CD4-positive, alpha-beta T cell (primary cell): ENCODE data around the gene SPRR1B. TPM values are rescaled to one million over a fixed set of nuclear protein-coding genes. Genes with fewer than 3 reads are reported as not detected.

Source experiments
- ATAC-seq: fragments of 200-7000 bp; cut with Tn5 transposase; one replicate; pipeline ENCODE4 v1.10.0; 2022; ENCODE audit warnings: mild to moderate bottlenecking; ENCODE audit not compliant: poor library complexity
- CTCF ChIA-PET: fragments of 350-600 bp; sonication (Branson Sonifier 250); formaldehyde crosslinking; loops from one replicate; lab custom pipeline; 2021; ENCODE audit warnings: antibody characterized with exemption, inconsistent platforms; lab: Charles Lee
- POLR2A ChIA-PET: fragments of 350-600 bp; sonication (Branson Sonifier 250); formaldehyde crosslinking; loops from one replicate; lab custom pipeline; 2021; ENCODE audit warnings: antibody characterized with exemption, inconsistent platforms; lab: Charles Lee
- DNase-seq, 14 experiments: peaks; one replicate each; pipeline ENCODE4 v3.0.0-alpha.2; 2013 to 2020; ENCODE audit warnings: mixed read lengths in 2 of 14
- H3K27ac ChIP-seq, 2 donors: one replicate each; pipeline versions ENCODE4 v1.5.1 to v1.7.0; 2013; ENCODE audit warnings: low read length in 2 of 2, low read depth in 1 of 2, mild to moderate bottlenecking in 1 of 2
- H3K27me3 ChIP-seq, 2 experiments: 1 replicate in 1 of 2; 2 replicates in 1 of 2; pipeline versions ENCODE4 v1.6.1 to v1.7.0; 2013; ENCODE audit warnings: low read length in 2 of 2, control low read depth in 1 of 2, mild to moderate bottlenecking in 1 of 2, moderate library complexity in 1 of 2; ENCODE audit not compliant: insufficient read depth in 2 of 2, control insufficient read depth in 1 of 2
- H3K36me3 ChIP-seq: one replicate; pipeline ENCODE4 v1.6.1; 2013; ENCODE audit warnings: low read length, control low read depth; ENCODE audit not compliant: insufficient read depth
- H3K4me1 ChIP-seq: one replicate; pipeline ENCODE4 v1.6.1; 2013; ENCODE audit warnings: low read length, control low read depth; ENCODE audit not compliant: insufficient read depth
- H3K4me3 ChIP-seq: one replicate; pipeline ENCODE4 v1.5.1; 2013; ENCODE audit warnings: mild to moderate bottlenecking, low read length, moderate library complexity
- H3K9me3 ChIP-seq, 2 experiments: 1 replicate in 1 of 2; 2 replicates in 1 of 2; pipeline versions ENCODE4 v1.6.1 to v1.7.0; 2013; ENCODE audit warnings: low read length in 2 of 2, mild to moderate bottlenecking in 2 of 2, control low read depth in 1 of 2, moderate library complexity in 1 of 2; ENCODE audit not compliant: control insufficient read depth in 1 of 2, insufficient read depth in 1 of 2
- H3K27ac Mint-ChIP-seq: one replicate; pipeline ENCODE4 v1.8.0; 2020; ENCODE audit warnings: mixed read lengths
- H3K27me3 Mint-ChIP-seq: one replicate; pipeline ENCODE4 v1.8.0; 2021; ENCODE audit warnings: mixed read lengths
- H3K36me3 Mint-ChIP-seq: one replicate; pipeline ENCODE4 v1.8.0; 2021; ENCODE audit warnings: low read depth, mixed read lengths
- H3K4me1 Mint-ChIP-seq: one replicate; pipeline ENCODE4 v1.8.0; 2021; ENCODE audit warnings: low read depth, mixed read lengths
- H3K4me3 Mint-ChIP-seq: one replicate; pipeline ENCODE4 v1.8.0; 2020; ENCODE audit warnings: mild to moderate bottlenecking, mixed read lengths
- H3K9me3 Mint-ChIP-seq: one replicate; pipeline ENCODE4 v1.8.0; 2020; ENCODE audit warnings: mixed read lengths
- CTCF ChIP-seq: fragments of 200-600 bp; IDR thresholded peaks from one replicate; pipeline ENCODE4 v1.8.0; 2022; ENCODE audit warnings: antibody characterized with exemption, mild to moderate bottlenecking
- intact Hi-C, 2 experiments: fragments of 100-400 bp; cut with DNase I in 1 of 2; cut with micrococcal nuclease in 1 of 2; formaldehyde crosslinking; loops; one replicate each; pipeline versions ENCODE4 v1.15.1 to v1.9.0; 2023 to 2025; cut with DNase I, micrococcal nuclease
- total RNA-seq, 174 experiments: library from RNA in 2 of 174; stranded (reverse) in 2 of 174; gene quantifications; one replicate each; pipeline ENCODE4 v1.2.3 and lab custom pipeline; 2021 to 2026

The SPRR1B gene
- total RNA-seq, 2 experiments from 2014 or later: not detected

GRCh38 chr1:153070243-153070642 lies 39.2 kb downstream of the SPRR1B start:
- CTCF ChIA-PET: no interaction called here
- Mint-ChIP-seq H3K9me3 (no peaks in the 10 kb centered on the region), H3K4me1 (no peaks in the 10 kb centered on the region), H3K4me3 (no peak overlapping the region), H3K27ac (no peak overlapping the region), H3K27me3 (peaks cover 55% of the 10 kb centered on the region), H3K36me3 (no peaks in the 10 kb centered on the region)
- no peak for ATAC-seq
- Histone ChIP-seq H3K4me1 (no peaks in the 10 kb centered on the region), H3K27me3 (no peaks in the 10 kb centered on the region), H3K4me3 (no peak overlapping the region), H3K27ac (no peak overlapping the region), H3K36me3 (no peaks in the 10 kb centered on the region), H3K9me3 (no peaks in the 10 kb centered on the region)
- intact Hi-C loops: no loop called here
- TF ChIP-seq CTCF: no peak
- POLR2A ChIA-PET: no interaction called here
- DNase-seq: no peak

GRCh38 chr1:153071511-153071910 lies 40.5 kb downstream of the SPRR1B start, which contains the start of gene SPRR2B:
TSS of gene SPRR2B (minus strand) at chr1:153071611. CDS start at chr1:153070839, 772 bp downstream.
- no peaks in the 10 kb centered on the region for H3K36me3 Mint-ChIP-seq
- Histone ChIP-seq H3K9me3 (no peaks in the 10 kb centered on the region), H3K36me3 (no peaks in the 10 kb centered on the region), H3K27ac (no peak within 1 kb of the TSS), H3K27me3 (no peaks in the 10 kb centered on the region), H3K4me3 (no peak within 1 kb of the TSS), H3K4me1 (no peaks in the 10 kb centered on the region)
- no peak within 1 kb of the TSS for H3K4me3 Mint-ChIP-seq
- no peak within 1 kb of the TSS for H3K27ac Mint-ChIP-seq
- CTCF ChIA-PET: no interaction called here
- DNase-seq: no peak
- POLR2A ChIA-PET: no interaction called here
- intact Hi-C loops: no loop called here
- no peak for TF ChIP-seq CTCF
- no peak for ATAC-seq
- no peaks in the 10 kb centered on the region for H3K9me3 Mint-ChIP-seq
- peaks cover 43% of the 10 kb centered on the region for H3K27me3 Mint-ChIP-seq
- H3K4me1 Mint-ChIP-seq: no peaks in the 10 kb centered on the region

GRCh38 chr1:153072806-153073726 lies 42.1 kb downstream of the SPRR1B start:
- H3K27me3 Mint-ChIP-seq: peaks cover 37% of the 10 kb centered on the region
- intact Hi-C loops: no loop called here
- Histone ChIP-seq H3K27me3 (no peaks in the 10 kb centered on the region), H3K4me3 (no peak overlapping the region), H3K9me3 (no peaks in the 10 kb centered on the region), H3K36me3 (no peaks in the 10 kb centered on the region), H3K4me1 (no peaks in the 10 kb centered on the region), H3K27ac (no peak overlapping the region)
- H3K4me3 Mint-ChIP-seq: no peak overlapping the region
- ATAC-seq: no peak
- ChIA-PET POLR2A (no interaction called here), CTCF (no interaction called here)
- no peaks in the 10 kb centered on the region for H3K36me3 Mint-ChIP-seq
- no peak overlapping the region for H3K27ac Mint-ChIP-seq
- no peak for TF ChIP-seq CTCF
- no peak for DNase-seq
- H3K4me1 Mint-ChIP-seq: no peaks in the 10 kb centered on the region
- H3K9me3 Mint-ChIP-seq: no peaks in the 10 kb centered on the region
